GM19023 (cell line): ENCODE measurements around the gene CLDN6.

Experiments
- ATAC-seq: cut with Tn5 transposase; IDR thresholded peaks from one replicate; pipeline ENCODE4 v1.9.1; 2021; ENCODE audit warnings: mild to moderate bottlenecking, moderate library complexity; ENCODE audit not compliant: unreplicated experiment

The CLDN6 gene

GRCh38 chr16:2974319-2975056 is 43.5 kb downstream of the CLDN6 start:
- ATAC-seq = no peak

DNA sequence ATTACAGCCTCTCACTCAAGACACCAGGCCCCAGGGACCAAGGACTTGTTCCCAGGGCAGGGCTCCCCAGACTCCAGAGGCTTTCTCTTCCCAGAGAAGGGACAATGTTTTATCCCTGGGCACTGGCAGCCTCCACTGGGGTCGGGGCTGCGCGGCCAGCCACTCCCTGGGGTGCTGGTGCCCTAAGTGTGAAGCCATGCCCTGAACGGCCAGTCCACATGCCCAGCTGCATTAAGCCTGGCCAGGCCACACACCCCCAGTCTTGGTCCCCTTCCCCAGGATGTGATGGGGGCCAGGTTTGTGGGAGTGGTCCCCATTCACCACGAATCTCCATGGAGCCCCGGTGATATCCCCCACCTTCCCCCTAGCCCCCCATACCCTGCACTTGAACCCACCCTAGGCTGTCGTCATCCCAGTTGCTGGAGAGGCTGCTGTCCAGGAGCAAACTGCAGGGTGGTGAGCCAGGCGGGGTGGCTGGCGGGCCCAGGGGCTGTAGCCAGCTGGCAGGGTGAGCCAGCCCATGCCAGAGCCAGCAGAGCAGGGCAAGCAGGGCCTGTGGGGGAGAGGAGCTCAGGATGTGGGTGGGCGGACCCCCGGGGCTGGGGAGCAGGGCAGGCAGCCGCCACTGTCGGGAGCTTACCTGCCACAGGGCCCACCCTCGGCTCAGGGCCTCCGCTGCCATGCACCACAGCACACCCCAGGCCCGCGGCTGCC is 44.2 kb downstream of the CLDN6 start:
- ATAC-seq = no peak

DNA sequence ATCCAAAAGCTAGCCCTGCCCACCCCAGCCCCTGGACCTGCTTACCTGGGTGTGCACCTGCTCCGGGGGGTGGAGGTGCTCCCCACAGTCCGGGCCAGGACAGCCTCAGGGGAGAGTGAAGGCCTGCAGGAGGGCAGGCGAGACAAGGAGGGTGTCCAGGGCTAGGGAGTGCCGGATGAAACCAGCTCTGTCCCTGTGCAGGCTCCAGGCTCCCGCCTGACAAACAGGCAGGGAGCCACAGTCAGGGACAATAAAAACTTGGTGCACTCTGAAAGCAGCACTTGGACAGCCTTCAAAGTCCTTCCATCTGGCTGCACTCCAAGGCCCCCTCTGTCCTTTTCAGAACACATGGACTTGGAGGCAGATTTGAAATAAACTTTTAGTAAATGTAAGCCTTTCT is 44.9 kb downstream of the CLDN6 start:
- ATAC-seq = no peak

- no peak for ATAC-seq
Observed at GRCh38 chr16:2971985-2972784, 45.8 kb downstream of the CLDN6 start.

DNA sequence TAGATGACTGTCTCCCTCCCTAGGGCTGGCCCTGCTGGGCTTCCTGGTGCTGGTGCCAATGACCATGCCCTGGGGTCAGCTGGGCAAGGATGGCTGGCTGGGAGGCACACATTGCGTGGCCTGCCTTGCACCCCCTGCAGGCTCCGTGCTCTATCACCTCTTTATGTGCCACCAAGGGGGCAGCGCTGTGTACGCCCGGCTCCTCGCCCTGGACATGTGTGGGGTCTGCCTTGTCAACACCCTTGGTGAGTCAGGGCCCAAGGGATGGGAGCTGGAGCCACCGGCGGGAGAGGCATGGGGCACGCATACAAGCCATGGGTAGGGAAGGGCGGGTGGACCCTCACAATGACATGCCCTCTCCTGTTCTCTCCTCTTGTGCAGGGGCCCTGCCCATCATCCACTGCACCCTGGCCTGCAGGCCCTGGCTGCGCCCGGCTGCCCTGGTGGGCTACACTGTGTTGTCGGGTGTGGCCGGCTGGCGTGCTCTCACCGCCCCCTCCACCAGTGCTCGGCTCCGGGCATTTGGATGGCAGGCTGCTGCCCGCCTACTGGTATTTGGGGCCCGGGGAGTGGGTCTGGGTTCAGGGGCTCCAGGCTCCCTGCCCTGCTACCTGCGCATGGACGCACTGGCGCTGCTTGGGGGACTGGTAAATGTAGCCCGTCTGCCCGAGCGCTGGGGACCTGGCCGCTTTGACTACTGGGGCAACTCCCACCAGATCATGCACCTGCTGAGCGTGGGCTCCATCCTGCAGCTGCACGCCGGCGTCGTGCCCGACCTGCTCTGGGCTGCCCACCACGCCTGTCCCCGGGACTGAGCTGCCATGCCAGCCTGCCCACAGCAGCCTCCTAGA is 46.6 kb downstream of the CLDN6 start:
- ATAC-seq = no peak

GRCh38 chr16:2970563-2970962 is 47.4 kb downstream of the CLDN6 start:
- ATAC-seq = no peak

- ATAC-seq = peak; percentile 38
Observed at GRCh38 chr16:2969545-2970521, 48.1 kb downstream of the CLDN6 start.

DNA sequence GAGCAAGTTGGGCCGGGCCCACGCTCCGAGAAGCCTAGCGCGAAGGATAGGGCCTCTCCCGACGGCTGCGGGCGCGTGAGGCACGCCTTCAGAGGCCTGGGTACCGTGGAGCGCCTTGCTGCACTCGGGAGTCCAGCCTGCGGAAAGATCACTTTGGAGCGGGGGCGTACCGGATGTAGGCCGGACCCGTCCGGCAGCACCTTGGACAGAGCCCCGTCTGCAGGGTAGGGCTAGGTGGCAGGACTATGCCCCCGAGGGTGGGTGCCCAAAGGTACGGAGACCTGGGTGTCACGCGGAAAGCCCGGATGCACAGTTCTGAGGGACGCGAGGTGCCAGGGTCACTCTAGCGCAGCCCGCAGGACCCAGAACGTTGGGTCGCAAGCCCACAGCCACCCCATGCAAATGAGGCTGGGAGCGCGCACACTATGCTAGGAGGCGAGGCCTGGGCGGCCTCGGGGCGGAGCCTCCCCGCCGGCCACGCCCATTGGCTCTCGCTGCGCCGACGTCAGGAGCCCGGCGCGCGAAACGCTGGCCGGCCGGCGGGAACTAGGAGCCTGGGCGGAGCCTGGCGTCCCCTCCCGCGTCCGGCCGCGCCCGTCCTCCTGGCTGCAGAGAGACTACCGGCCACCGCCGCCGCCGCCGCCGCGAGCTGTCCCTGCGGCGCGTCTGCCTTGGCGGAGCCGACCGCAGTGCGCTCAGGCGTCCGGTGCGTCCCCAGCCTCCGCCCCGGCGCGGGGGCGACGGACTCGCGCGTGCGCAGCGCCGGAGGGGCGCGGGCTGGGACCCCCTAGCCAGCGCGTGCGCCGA is 49.0 kb downstream of the CLDN6 start, which contains the start of gene PAQR4:
TSS of gene PAQR4 (plus strand) at position 611 of the 807 bp plus-strand sequence. CDS start 327 bp downstream, outside the sequence.
- peak; percentile 67 for ATAC-seq

GRCh38 chr16:2968368-2968737 is 49.6 kb downstream of the CLDN6 start:
- peak; percentile 1 for ATAC-seq

DNA sequence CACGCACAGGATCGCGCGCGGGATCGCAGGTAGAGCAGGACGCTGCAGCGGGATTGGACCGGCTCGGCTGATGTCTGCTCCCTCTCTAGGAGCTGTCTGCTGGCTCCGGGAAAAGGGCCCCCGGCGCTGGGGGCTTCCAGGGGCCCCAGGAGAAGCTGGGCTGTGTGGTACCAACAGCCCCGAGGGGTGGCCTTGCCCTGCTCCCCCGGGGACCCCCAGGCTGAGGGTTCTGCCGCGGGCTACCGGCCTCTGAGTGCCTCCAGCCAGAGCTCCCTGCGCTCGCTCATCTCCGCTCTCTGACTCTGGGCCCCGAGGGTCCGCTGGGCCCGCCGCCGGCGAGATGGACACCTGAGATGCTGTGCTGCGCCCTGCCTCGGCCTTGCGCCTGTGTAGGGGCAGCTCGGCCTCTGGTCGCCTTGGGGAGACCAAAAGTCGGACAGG is 50.2 kb downstream of the CLDN6 start:
- ATAC-seq = no peak

GRCh38 chr16:2967211-2967631 is 50.8 kb downstream of the CLDN6 start:
- no peak for ATAC-seq

DNA sequence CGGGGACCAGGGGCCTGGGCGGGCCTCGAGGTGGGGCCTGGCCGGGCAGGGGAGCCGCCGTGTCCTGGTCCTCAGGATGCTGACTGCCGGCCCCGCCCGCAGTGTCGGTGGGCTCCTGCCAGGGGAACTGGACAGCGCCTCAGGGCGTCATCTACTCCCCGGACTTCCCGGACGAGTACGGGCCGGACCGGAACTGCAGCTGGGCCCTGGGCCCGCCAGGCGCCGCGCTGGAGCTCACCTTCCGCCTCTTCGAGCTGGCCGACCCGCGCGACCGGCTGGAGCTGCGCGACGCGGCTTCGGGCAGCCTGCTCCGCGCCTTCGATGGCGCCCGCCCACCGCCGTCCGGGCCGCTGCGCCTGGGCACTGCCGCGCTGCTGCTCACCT is 51.2 kb downstream of the CLDN6 start:
- ATAC-seq = no peak

DNA sequence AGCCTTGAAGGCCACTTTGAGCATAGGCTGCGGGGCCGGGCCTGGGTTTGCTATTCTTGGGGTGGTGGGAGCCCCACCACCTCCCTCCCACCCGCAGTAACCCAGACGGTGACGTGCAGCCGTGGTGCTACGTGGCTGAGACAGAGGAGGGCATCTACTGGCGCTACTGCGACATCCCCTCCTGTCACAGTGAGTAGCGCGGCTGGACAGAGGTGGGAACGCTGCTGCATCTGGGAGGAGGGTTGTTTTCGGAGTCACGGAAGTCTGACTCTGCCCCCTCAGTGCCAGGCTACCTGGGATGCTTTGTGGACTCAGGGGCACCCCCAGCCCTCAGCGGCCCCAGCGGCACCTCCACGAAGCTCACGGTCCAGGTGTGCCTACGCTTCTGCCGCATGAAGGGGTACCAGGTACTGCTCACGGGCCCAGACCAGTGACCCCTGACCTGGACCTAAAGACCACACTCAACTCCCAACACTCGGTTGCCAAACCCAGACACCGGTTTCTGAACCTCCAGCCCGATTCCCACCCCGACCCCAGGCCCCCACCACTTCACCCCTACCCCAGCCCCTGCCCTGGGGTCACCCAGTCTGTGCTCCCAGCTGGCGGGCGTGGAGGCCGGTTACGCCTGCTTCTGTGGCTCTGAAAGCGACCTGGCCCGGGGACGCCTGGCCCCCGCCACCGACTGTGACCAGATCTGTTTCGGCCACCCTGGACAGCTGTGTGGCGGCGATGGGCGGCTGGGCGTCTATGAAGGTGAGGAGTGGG is 51.8 kb downstream of the CLDN6 start:
- ATAC-seq = no peak
